Natural killer cell treated with Interleukin-12 subunit alpha and Interleukin-12 subunit beta and Interleukin-15 and Interleukin-18, amount 100 ng/mL, for 72 hours (primary cell): ENCODE results near the gene ST6GAL1. TPM values are rescaled to one million over a fixed set of nuclear protein-coding genes. Genes with fewer than 3 reads are reported as not detected.
"Not testable (repeated sequence)": the region's sequence is repeated elsewhere in the genome, so short reads cannot be mapped to it uniquely, and the experiment has no call there.

Experiments used
- ATAC-seq, 2 donors: fragments of 150-1000 bp; cut with Tn5 transposase in 1 of 2; sonication (Bioruptor Pico), chemical (Tn5 transposase) in 1 of 2; 2 replicates each; pipeline ENCODE4 v1.10.0; 2021
- DNase-seq: peaks from one replicate; pipeline ENCODE4 v3.0.0; 2022; ENCODE audit warnings: low spot score
- H3K27ac Mint-ChIP-seq, 2 donors: 1 replicate in 1 of 2; 2 replicates in 1 of 2; pipeline ENCODE4 v1.8.0; 2022; ENCODE audit warnings: mixed read lengths in 2 of 2, mild to moderate bottlenecking in 1 of 2, moderate library complexity in 1 of 2
- H3K27me3 Mint-ChIP-seq, 2 donors: 1 replicate in 1 of 2; 2 replicates in 1 of 2; pipeline ENCODE4 v1.8.0; 2022; ENCODE audit warnings: mixed read lengths in 2 of 2
- H3K36me3 Mint-ChIP-seq: one replicate; pipeline ENCODE4 v1.8.0; 2022; ENCODE audit warnings: mixed read lengths
- H3K4me1 Mint-ChIP-seq, 2 donors: 1 replicate in 1 of 2; 2 replicates in 1 of 2; pipeline ENCODE4 v1.8.0; 2022; ENCODE audit warnings: low read depth in 2 of 2, mixed read lengths in 2 of 2, mild to moderate bottlenecking in 1 of 2
- H3K4me3 Mint-ChIP-seq: one replicate; pipeline ENCODE4 v1.8.0; 2022; ENCODE audit warnings: mixed read lengths
- H3K9me3 Mint-ChIP-seq: 2 replicates; pipeline ENCODE4 v1.8.0; 2022; ENCODE audit warnings: mixed read lengths
- total RNA-seq, 2 donors: library from RNA; stranded (reverse); gene quantifications; one replicate each; pipeline ENCODE4 v1.2.3, GENCODE V29; 2022

Gene ST6GAL1
- total RNA-seq, 2 donors from 2014 or later: 179 to 304 TPM

DNA sequence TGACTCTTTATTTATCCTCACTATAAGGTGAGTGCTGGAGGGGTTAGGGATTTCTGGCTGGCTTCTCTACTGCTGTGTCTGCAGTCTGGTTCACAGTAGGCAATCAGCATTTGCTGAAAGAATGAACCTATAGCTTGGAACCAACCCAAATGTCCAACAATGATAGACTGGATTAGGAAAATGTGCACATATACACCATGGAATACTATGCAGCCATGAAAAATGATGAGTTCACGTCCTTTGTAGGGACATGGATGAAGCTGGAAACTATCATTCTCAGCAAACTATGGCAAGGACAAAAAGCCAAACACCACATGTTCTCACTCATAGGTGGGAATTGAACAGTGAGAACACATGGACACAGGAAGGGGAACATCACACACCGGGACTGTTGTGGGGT, 93.0 kb downstream of the ST6GAL1 start:
- not testable (repeated sequence) for DNase-seq, H3K4me3 Mint-ChIP-seq, H3K27me3 Mint-ChIP-seq, H3K36me3 Mint-ChIP-seq, H3K27ac Mint-ChIP-seq, ATAC-seq, H3K9me3 Mint-ChIP-seq
- peaks cover 53 to 54% of the 10 kb centered on the region in 2 donors for H3K4me1 Mint-ChIP-seq

DNA sequence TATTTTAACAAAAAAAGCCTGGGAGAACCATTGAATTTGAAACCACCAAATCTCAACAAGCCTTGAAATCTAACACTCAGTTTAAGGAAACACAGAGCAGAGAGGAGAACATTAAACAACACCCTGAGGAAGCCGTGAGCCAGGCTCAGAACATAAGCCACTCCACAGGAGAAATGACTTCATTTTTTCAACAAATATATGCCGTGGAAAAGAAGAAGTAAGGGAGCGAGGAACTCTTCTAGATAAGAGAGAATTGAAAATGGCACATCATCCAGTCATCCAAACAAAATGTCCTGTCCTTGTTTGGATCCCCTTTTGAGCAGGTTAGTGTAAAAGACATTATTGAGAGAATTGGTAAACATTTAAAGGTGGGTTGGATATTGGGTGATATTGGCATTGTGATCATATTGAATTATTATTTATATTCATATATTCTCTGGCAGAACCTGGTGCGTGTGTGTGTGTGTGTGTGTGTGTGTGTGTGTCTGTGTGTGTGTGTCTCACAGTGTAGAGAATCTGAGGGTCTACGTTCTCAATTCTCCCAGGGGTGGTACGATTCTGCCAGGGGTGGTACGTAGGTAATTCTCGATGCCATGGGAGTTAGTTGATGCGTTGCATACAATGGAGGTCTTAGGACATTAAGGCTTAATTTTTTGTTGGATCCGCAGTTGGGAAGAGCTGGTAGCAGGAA, 94.4 kb downstream of the ST6GAL1 start:
- H3K4me3 Mint-ChIP-seq: peak overlapping the region; percentile 64
- no peak for DNase-seq
- no peaks in the 10 kb centered on the region for H3K27me3 Mint-ChIP-seq
- H3K4me1 Mint-ChIP-seq: peaks cover 51 to 52% of the 10 kb centered on the region in 2 donors
- H3K9me3 Mint-ChIP-seq: no peaks in the 10 kb centered on the region
- ATAC-seq: no peak
- H3K27ac Mint-ChIP-seq: peak overlapping the region; percentile 69 to 89
- peaks cover 13% of the 10 kb centered on the region for H3K36me3 Mint-ChIP-seq

DNA sequence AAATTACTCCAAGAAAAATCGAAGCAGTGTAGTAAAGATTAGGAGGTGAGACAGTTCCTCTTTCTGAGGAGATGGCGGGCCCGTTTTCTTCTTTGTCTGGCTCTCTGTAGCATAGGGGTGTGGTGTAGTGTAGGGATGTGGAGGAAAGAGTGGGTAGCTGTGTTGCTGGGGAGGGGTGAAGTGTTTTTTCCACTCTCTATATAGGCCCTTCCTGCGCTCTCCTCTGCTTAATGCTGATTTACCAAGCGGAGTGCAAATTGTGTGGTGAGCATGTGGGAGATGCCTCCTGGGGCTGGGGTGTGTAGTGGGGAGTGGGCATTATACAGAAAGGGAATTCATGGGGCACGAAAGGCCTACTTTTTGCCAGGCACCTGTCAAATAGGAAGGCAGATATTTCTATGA, 94.9 kb downstream of the ST6GAL1 start:
- DNase-seq: no peak
- peaks cover 17% of the 10 kb centered on the region for H3K36me3 Mint-ChIP-seq
- ATAC-seq: peak; percentile 55 to 65
- H3K9me3 Mint-ChIP-seq: no peaks in the 10 kb centered on the region
- H3K4me1 Mint-ChIP-seq: peaks cover 53 to 55% of the 10 kb centered on the region in 2 donors
- no peaks in the 10 kb centered on the region for H3K27me3 Mint-ChIP-seq
- H3K4me3 Mint-ChIP-seq: peak overlapping the region; percentile 64
- peak overlapping the region; percentile 69 to 89 for H3K27ac Mint-ChIP-seq

DNA sequence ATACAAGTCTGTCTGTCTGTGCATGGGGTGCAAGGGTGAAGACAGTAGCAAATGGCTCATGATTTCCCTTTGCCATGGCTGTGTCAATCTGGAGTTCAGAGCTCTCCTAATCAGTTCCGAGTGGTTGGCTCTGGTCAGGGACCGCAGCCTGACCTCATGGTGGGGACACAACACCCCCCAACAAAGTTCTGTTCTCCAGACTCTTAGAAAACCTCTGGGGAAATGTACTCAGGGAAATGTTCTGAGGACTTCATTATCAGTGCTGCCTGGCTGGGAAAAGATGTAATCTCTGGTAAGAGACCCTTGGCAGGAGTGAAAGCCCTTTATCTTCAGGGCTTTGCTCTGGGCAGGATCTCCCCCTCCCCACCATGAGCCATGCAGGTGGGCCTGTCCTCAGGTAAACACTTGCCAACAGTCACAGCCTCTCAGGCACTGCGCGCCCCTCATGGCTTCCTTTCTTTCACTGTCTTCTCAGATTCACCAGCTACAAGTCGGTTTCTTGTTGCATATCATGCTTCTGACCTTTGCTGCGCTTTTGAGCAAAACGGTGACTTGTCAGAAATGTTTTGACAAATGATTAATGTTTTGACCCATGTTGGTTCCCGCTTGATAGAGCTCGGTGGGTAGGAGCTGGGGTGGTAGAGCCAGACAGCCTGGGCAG, 95.5 kb downstream of the ST6GAL1 start:
- no peak for DNase-seq
- Mint-ChIP-seq H3K27me3 (no peaks in the 10 kb centered on the region), H3K36me3 (peaks cover 17% of the 10 kb centered on the region), H3K9me3 (no peaks in the 10 kb centered on the region), H3K4me3 (peak overlapping the region; percentile 64), H3K4me1 (peaks cover 51 to 53% of the 10 kb centered on the region in 2 donors), H3K27ac (peak overlapping the region; percentile 69 to 89)
- ATAC-seq: peak; percentile 30 to 51

DNA sequence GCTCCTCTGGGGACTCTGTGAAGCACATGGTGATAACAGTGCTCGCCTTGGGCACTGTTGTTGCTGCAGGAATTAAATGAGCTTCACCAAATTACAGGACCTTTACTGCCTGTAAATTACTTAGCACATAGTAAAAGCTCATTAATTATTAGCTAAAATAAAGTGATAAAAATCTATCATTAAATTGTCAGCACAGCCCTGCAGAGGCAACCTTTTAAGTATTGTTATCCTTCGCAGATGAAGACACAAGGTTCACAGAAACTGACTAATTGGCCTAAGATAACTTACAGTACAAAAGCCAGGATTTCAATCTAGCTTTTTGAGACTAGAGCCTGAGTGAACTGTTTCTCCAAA, 96.0 kb downstream of the ST6GAL1 start:
- Mint-ChIP-seq H3K27me3 (no peaks in the 10 kb centered on the region), H3K4me3 (peak overlapping the region; percentile 64), H3K9me3 (no peaks in the 10 kb centered on the region), H3K4me1 (peaks cover 57 to 58% of the 10 kb centered on the region in 2 donors), H3K36me3 (peaks cover 17% of the 10 kb centered on the region), H3K27ac (peak overlapping the region; percentile 69 to 89)
- ATAC-seq: no peak
- DNase-seq: no peak

DNA sequence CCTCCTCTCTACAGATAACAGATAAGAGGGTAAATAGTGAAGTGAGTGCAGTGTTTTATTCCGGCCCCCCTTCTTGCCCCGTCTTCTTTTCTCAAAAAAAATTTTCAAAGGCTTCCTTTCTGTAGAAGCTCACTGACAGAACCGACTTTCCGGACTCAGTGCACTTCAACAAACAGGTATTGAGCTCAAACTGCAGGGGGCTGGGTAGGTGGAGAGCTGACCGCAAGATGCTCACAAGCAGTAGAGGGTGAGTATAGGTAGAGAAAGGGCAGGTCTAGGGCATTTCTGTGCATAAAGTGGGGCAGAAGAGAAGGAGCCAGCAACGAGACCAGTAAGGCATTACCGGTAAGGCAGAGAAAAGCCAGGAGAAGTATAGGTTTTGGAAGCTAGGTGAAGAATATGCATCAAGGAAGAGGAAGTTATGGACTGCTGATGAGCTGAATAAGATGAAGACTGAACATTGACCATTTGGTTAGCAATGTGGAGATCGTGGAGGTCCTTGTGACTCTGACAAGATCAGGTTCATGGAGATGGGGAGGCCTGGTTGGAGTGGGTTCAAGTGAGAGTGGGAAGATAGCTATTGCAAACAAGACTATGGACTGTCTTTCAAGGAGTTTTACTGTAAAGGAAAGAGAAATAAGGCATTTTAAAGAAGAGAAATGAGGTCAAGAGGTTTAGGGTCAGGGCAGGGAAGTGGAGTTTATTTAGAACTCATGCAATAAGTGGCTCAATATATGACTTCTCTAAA, 97.4 kb downstream of the ST6GAL1 start:
- H3K9me3 Mint-ChIP-seq: peaks cover 3% of the 10 kb centered on the region
- ATAC-seq (peak in 1 of 2 donors; percentile 14), DNase-seq (no peak)
- peaks cover 23% of the 10 kb centered on the region for H3K36me3 Mint-ChIP-seq
- H3K27ac Mint-ChIP-seq: peak overlapping the region; percentile 56
- peak overlapping the region; percentile 43 for H3K4me3 Mint-ChIP-seq
- H3K4me1 Mint-ChIP-seq: peaks cover 61 to 65% of the 10 kb centered on the region in 2 donors
- H3K27me3 Mint-ChIP-seq: no peaks in the 10 kb centered on the region

DNA sequence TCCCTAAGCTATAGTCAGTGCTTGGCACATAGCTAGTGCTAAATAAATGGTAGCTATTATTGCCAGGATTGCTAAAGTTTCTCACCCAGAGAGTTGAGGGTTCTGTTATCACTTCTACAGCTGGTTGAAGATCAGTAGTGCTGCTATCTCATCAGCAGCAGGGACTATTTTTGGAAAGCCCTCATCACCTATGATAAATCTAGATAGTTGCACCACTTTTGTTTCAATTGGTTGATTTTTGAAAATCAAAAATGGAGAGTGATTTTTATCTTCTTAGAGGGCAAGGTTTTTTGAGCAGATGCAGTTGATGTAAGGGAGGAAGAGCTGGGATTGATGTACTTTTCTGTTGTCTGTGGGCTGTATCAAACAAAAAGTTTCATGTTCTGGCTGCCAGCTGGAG, 101.6 kb downstream of the ST6GAL1 start:
- Mint-ChIP-seq H3K36me3 (peaks cover 42% of the 10 kb centered on the region), H3K9me3 (peaks cover 3% of the 10 kb centered on the region), H3K27me3 (no peaks in the 10 kb centered on the region), H3K27ac (peak overlapping the region; percentile 72 to 90), H3K4me3 (peak overlapping the region; percentile 64), H3K4me1 (peaks cover 45 to 60% of the 10 kb centered on the region in 2 donors)
- DNase-seq: no peak
- ATAC-seq: peak in 1 of 2 donors; percentile 50

DNA sequence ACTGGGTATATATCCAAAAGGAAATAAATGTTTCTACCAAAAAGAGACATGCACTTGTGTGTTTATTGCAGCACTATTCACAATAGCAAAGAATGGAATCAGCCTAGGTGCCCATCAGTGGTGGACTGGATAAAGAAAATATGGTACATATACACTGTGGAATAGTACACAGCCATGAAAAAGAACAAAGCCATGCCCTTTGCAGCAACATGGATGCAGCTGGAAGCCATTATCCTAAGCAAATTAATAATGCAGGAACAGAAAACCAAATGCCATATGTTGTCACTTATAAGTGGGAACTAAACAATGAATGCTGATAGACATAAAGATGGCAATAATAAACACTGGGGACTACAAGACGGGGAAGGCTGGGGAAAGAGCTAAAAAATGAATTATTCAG, 106.1 kb downstream of the ST6GAL1 start:
- Mint-ChIP-seq H3K27me3 (no peaks in the 10 kb centered on the region), H3K36me3 (peaks cover 55% of the 10 kb centered on the region), H3K4me1 (peaks cover 31 to 42% of the 10 kb centered on the region in 2 donors), H3K4me3 (no peak overlapping the region), H3K9me3 (peaks cover 8% of the 10 kb centered on the region), H3K27ac (no peak overlapping the region)
- no peak for ATAC-seq
- no peak for DNase-seq

DNA sequence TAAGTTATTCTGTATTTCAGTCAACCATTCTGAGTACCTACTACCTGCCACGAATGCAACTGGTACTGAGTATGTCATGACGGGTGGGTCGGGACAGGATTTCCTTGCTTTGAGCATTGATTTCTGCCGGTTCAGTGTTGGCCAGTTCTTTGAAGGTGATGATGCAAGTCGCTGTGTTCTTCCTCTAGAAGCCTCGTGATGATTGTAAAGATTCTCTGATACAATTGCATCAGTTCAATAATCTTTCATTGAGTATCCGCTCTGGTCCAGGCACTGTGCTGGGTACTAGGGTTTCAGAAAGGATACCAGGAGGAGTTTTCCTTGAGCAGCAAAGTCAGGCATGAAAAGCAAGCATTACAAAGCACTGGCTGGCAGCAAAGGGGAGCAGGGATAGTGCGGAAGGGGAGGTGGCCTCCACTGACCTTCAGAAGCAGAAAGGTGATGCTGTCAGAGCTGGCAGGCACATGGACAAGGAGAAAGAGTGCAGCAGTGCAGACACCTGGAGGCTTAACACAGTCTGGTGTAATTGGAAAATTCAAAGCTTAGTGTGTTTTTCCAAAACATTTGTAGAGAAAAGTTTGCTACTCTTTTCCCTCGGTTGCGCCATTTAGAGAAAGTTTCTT, 108.9 kb downstream of the ST6GAL1 start:
- DNase-seq: no peak
- no peak overlapping the region for H3K4me3 Mint-ChIP-seq

DNA sequence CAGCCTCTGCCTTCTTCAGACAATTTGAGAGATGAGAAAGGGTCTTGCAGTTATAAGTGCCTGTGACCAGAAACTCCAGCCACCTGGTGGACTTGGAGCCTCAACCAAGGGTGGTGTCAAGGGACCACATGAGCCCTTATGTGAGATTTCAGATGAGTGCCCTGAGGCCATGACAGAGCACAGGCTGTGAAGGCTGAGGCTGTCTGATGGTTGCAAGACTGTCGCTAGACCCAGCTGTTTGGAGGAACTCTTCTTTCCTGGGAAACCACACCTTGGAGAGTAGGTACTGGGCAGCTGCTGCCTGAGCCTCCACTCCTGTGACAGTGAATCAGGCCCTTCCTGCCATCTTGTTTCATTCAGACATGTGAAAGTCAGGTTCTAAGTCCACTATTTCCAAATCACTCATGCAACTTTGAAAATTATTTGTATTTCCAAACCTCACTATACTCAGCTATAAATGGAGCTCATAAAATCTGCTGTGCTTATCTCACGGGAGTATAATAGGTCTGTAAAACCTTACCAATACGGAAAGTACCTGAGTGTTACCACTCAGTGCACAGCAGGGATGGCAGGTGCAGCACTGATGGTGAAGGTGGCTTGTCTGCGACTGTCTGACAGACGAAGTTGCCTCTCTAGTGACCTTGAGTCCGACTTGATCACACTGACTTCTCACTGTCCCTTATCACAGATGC, 109.5 kb downstream of the ST6GAL1 start:
- peaks cover 5% of the 10 kb centered on the region for H3K9me3 Mint-ChIP-seq
- H3K36me3 Mint-ChIP-seq: peaks cover 64% of the 10 kb centered on the region
- DNase-seq: no peak
- no peak for ATAC-seq
- no peaks in the 10 kb centered on the region for H3K27me3 Mint-ChIP-seq
- no peak overlapping the region for H3K4me3 Mint-ChIP-seq
- H3K27ac Mint-ChIP-seq: peak overlapping the region; percentile 90 to 95
- H3K4me1 Mint-ChIP-seq: peaks cover 37 to 38% of the 10 kb centered on the region in 2 donors

More for the DNA sequence above, 108.9 kb downstream of the ST6GAL1 start:
- H3K27ac Mint-ChIP-seq: peak overlapping the region; percentile 40 to 95
- H3K4me1 Mint-ChIP-seq: peaks cover 40 to 44% of the 10 kb centered on the region in 2 donors
- H3K9me3 Mint-ChIP-seq: peaks cover 5% of the 10 kb centered on the region
- peaks cover 69% of the 10 kb centered on the region for H3K36me3 Mint-ChIP-seq
- no peak for ATAC-seq
- no peaks in the 10 kb centered on the region for H3K27me3 Mint-ChIP-seq

DNA sequence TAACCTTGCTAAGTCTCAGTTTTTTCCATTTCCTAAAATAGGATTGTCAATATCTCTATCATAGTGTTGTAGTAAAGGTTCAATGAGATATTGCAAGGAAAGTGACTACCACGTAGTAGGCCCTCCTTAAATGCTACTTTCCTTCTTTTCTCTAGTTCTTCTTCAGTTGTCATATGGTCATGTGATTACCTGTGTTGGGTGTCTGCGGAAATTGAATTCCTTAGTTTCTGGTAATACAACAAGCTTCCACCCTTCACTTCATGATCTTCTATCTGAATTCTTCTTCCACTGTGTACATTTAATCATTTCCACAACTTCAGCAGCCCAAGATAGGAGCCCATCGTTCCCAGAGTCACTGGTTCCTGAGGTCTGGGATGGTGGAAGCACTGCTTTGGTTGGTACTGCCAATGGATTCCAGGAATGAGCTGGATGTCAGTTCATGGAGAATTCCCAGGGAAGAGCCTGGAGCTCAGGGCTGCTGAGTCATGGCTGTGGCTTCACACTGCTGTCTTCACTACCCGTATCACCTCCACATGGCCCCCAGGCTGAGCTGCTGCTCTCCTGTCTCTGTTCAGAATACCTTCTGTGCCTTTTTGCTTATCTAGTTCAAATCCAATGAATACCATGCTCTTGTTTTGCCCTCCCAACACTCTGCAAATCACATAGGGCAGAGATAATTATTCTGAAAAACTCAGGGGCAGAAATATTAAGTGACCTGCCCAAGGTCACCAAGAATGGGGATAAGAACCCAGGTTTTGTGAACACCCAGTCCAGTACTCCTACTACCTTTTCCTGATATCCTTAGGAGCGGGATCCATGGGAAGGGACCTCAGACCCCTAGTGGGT, 110.4 kb downstream of the ST6GAL1 start:
- DNase-seq (no peak), ATAC-seq (peak in 1 of 2 donors; percentile 55)
- Mint-ChIP-seq H3K36me3 (peaks cover 55% of the 10 kb centered on the region), H3K9me3 (peaks cover 5% of the 10 kb centered on the region), H3K27ac (peak overlapping the region; percentile 90 to 95), H3K4me1 (peaks cover 36 to 40% of the 10 kb centered on the region in 2 donors), H3K27me3 (no peaks in the 10 kb centered on the region), H3K4me3 (peak overlapping the region; percentile 80)
